ENCODE results near the gene DYDC1.
"Not testable (repeated sequence)": the region's sequence is repeated elsewhere in the genome, so short reads cannot be mapped to it uniquely, and the experiment has no call there.

The DYDC1 gene

DNA sequence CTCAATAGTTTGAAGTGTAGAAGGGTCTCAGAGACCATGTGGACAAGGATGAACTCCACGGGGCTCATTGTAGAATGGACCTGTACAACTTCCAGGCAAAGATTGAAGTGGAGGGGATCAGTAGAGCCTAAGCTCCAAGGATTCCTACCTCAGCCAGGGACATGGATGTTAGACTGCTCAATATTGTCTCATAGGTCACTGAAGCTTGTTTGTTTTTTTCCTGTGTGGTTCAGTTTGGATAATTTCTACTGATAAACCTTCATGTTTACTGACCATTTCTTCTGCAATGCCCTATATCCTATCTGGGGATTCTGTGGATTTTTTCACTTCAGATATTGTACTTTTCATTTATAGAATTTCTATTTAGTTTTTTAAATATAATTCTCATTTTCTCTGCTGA lies 9.0 kb upstream of the DYDC1 start:
- ATAC-seq = no peak
- TF ChIP-seq ZC3H10 (CRISPR knock-in tag; IDR thresholded peaks at IDR 0.05) (no peak), GLIS3 (CRISPR knock-in tag; IDR thresholded peaks at IDR 0.05) (no peak), CSDC2 (CRISPR knock-in tag; IDR thresholded peaks at IDR 0.05) (no peak), ISL1 (CRISPR knock-in tag; IDR thresholded peaks at IDR 0.05) (no peak)

DNA sequence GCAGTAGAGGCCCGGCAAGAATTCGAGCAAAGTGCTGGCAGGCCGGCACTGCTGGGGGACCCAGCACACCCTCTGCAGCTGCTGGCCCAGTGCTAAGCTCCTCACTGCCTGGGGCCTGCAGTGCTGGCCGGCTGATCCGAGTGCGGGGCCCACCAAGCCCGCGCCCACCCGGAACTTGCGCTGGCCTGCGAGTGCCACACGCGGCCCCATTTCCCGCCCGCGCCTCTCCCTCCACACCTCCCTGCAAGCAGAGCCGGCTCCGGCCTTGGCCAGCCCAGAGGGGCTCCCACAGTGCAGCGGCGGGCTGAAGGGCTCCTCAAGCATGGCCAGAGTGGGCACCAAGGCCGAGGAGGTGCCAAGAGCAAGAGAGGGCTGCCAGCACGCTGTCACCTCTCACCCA lies 3.1 kb upstream of the DYDC1 start:
- TF ChIP-seq ZNF70 (CRISPR knock-in tag; IDR thresholded peaks at IDR 0.05) (no peak), ARNTL (CRISPR knock-in tag; IDR thresholded peaks at IDR 0.05; ENCODE audit: borderline replicate concordance, low read depth) (no peak), ISL1 (CRISPR knock-in tag; IDR thresholded peaks at IDR 0.05) (no peak), ZFP30 (CRISPR knock-in tag; IDR thresholded peaks at IDR 0.05) (no peak), OSR1 (CRISPR knock-in tag; IDR thresholded peaks at IDR 0.05) (no peak), PPARA (CRISPR knock-in tag; IDR thresholded peaks at IDR 0.05; ENCODE audit: borderline replicate concordance) (no peak), ZNF8 (CRISPR knock-in tag; IDR thresholded peaks at IDR 0.05) (no peak), SNAI2 (CRISPR knock-in tag; IDR thresholded peaks at IDR 0.05) (no peak)
- TF ChIP-seq, protein P1, sequence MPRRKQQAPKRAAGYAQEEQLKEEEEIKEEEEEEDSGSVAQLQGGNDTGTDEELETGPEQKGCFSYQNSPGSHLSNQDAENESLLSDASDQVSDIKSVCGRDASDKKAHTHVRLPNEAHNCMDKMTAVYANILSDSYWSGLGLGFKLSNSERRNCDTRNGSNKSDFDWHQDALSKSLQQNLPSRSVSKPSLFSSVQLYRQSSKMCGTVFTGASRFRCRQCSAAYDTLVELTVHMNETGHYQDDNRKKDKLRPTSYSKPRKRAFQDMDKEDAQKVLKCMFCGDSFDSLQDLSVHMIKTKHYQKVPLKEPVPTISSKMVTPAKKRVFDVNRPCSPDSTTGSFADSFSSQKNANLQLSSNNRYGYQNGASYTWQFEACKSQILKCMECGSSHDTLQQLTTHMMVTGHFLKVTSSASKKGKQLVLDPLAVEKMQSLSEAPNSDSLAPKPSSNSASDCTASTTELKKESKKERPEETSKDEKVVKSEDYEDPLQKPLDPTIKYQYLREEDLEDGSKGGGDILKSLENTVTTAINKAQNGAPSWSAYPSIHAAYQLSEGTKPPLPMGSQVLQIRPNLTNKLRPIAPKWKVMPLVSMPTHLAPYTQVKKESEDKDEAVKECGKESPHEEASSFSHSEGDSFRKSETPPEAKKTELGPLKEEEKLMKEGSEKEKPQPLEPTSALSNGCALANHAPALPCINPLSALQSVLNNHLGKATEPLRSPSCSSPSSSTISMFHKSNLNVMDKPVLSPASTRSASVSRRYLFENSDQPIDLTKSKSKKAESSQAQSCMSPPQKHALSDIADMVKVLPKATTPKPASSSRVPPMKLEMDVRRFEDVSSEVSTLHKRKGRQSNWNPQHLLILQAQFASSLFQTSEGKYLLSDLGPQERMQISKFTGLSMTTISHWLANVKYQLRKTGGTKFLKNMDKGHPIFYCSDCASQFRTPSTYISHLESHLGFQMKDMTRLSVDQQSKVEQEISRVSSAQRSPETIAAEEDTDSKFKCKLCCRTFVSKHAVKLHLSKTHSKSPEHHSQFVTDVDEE (CRISPR knock-in tag; IDR thresholded peaks at IDR 0.05) = no peak
- TF ChIP-seq, protein P2, sequence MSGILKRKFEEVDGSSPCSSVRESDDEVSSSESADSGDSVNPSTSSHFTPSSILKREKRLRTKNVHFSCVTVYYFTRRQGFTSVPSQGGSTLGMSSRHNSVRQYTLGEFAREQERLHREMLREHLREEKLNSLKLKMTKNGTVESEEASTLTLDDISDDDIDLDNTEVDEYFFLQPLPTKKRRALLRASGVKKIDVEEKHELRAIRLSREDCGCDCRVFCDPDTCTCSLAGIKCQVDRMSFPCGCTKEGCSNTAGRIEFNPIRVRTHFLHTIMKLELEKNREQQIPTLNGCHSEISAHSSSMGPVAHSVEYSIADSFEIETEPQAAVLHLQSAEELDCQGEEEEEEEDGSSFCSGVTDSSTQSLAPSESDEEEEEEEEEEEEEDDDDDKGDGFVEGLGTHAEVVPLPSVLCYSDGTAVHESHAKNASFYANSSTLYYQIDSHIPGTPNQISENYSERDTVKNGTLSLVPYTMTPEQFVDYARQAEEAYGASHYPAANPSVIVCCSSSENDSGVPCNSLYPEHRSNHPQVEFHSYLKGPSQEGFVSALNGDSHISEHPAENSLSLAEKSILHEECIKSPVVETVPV (CRISPR knock-in tag; IDR thresholded peaks at IDR 0.05) = no peak
- no peak for ATAC-seq

DNA sequence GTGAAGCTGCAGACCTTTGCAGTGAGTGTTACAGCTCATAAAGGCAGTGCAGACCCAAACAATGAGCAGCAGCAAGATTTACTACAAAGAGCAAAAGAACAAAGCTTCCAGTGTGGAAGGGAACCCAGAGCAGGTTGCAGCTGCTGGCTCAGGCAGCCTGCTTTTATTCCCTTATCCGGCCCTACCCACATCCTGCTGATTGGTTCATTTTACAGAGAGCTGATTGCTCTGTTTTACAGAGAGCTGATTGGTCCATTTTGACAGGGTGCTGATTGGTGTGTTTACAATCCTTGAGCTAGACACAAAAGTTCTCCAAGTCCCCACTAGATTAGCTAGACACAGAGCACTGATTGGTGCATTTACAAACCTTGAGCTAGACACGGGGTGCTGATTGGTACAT lies 2.4 kb upstream of the DYDC1 start:
- ATAC-seq = not testable (repeated sequence)

DNA sequence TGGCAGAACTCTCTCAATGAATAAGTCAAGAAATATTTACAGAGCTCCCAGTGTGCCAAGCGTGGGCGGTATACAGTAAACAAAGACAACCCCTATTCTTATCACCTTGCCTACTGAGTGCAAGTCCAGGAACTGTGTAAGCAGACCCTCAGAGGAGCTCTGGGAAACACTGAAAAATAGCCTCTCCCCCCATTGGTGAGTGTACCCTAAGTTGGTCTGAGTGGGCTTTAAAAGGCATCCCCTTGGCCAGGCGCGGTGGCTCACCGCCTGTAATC lies 1.2 kb upstream of the DYDC1 start:
- ATAC-seq = no peak
- TF ChIP-seq, protein P3, sequence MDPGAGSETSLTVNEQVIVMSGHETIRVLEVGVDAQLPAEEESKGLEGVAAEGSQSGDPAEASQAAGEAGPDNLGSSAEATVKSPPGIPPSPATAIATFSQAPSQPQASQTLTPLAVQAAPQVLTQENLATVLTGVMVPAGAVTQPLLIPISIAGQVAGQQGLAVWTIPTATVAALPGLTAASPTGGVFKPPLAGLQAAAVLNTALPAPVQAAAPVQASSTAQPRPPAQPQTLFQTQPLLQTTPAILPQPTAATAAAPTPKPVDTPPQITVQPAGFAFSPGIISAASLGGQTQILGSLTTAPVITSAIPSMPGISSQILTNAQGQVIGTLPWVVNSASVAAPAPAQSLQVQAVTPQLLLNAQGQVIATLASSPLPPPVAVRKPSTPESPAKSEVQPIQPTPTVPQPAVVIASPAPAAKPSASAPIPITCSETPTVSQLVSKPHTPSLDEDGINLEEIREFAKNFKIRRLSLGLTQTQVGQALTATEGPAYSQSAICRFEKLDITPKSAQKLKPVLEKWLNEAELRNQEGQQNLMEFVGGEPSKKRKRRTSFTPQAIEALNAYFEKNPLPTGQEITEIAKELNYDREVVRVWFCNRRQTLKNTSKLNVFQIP (CRISPR knock-in tag; IDR thresholded peaks at IDR 0.05; ENCODE audit: borderline replicate concordance, low read depth) = no peak
- TF ChIP-seq RARB (CRISPR knock-in tag; IDR thresholded peaks at IDR 0.05) = no peak
- TF ChIP-seq PPARA (CRISPR knock-in tag; IDR thresholded peaks at IDR 0.05; ENCODE audit: borderline replicate concordance) = no peak
- TF ChIP-seq BACH2 (CRISPR knock-in tag; IDR thresholded peaks at IDR 0.05; ENCODE audit: borderline replicate concordance) = no peak
- TF ChIP-seq, protein P1 (CRISPR knock-in tag; IDR thresholded peaks at IDR 0.05) = no peak
- TF ChIP-seq, protein P2 (CRISPR knock-in tag; IDR thresholded peaks at IDR 0.05) = no peak
- TF ChIP-seq ZNF565 (CRISPR knock-in tag; conservative IDR thresholded peaks at IDR 0.05; ENCODE audit: low read depth) = no peak
- TF ChIP-seq CSDC2 (CRISPR knock-in tag; IDR thresholded peaks at IDR 0.05) = no peak
- no peak for TF ChIP-seq ZFP3 (CRISPR knock-in tag; IDR thresholded peaks at IDR 0.05)
- no peak for TF ChIP-seq TCF4 (CRISPR knock-in tag; IDR thresholded peaks at IDR 0.05; ENCODE audit: borderline replicate concordance)
- no peak for TF ChIP-seq ZNF70 (CRISPR knock-in tag; IDR thresholded peaks at IDR 0.05)
